ENCODE measurements around the gene ZNF397.
A peak's percentile ranks its signal among the peaks of the same experiment; 100 is the strongest.

Gene ZNF397

GRCh38 chr18:35252466-35252865 is 11.6 kb downstream of the ZNF397 start:
- H3K9me3 ChIP-seq = no peaks in the 10 kb centered on the region
- H3K27me3 ChIP-seq = no peaks in the 10 kb centered on the region
- H3K36me3 ChIP-seq = peaks cover 8% of the 10 kb centered on the region
- TF ChIP-seq CTCF (IDR thresholded peaks at IDR 0.05; ENCODE audit: low read depth, low read length) = no peak
- no peak for DNase-seq
- no peaks in the 10 kb centered on the region for H3K4me1 ChIP-seq
- no peak overlapping the region for H3K4me3 ChIP-seq (ENCODE audit: low read depth, low read length)

- no peak for TF ChIP-seq CTCF (IDR thresholded peaks at IDR 0.05; ENCODE audit: low read depth, low read length)
- Histone ChIP-seq H3K4me1 (no peaks in the 10 kb centered on the region), H3K4me3 (ENCODE audit: low read depth, low read length) (no peak overlapping the region), H3K36me3 (no peaks in the 10 kb centered on the region; the same call in 1 of the 2 replicates), H3K9me3 (no peaks in the 10 kb centered on the region), H3K27me3 (no peaks in the 10 kb centered on the region)
- no peak for DNase-seq
These were observed 12.9 kb downstream of the ZNF397 start for GRCh38 chr18:35253655-35254287.

DNA sequence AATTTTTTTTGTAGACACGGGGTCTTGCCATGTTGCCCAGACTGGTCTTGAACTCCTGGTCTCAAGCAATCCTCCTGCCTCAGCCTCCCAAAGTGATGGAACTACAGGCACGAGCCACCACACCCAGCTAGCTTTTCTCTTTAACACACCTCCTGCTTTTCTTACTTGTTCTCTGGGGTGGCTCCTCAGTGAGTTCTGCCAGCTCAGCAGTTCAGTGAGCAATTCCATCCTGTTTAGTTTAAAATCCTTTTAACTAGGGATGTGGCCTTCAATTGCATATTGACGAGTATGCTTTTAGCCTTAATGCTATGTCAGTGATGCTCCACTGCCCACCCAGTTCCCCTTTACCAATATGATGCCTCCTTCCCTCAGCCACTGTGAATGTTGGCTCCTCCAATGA is 16.1 kb downstream of the ZNF397 start:
- H3K4me1 ChIP-seq = no peaks in the 10 kb centered on the region
- H3K4me3 ChIP-seq (ENCODE audit: low read depth, low read length) = no peak overlapping the region
- H3K27me3 ChIP-seq = no peaks in the 10 kb centered on the region
- no peaks in the 10 kb centered on the region for H3K9me3 ChIP-seq
- TF ChIP-seq CTCF (IDR thresholded peaks at IDR 0.05; ENCODE audit: low read depth, low read length) = no peak
- DNase-seq = no peak
- H3K36me3 ChIP-seq = no peaks in the 10 kb centered on the region; the same call in 1 of the 2 replicates

DNA sequence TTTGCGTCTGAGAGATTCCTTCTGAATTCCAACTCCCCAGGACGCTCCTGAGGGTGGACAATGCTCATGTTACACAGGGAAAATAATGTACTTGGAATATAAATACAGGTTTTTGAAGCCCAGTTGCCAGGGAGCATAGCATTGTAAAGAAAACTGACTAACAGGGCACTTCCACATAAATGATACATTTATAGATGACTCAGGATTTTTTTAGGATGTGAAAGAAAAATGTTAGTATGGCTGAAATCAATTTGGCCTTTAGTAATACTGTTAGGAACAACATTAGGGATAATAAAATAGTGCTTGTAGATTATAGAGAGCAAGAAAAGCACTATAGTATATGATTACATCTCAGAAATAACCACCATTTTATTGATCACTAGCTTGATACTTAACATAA is 23.6 kb downstream of the ZNF397 start:
- no peak for DNase-seq
- no peaks in the 10 kb centered on the region for H3K9me3 ChIP-seq
- H3K27me3 ChIP-seq = no peaks in the 10 kb centered on the region
- no peak overlapping the region for H3K4me3 ChIP-seq (ENCODE audit: low read depth, low read length)
- no peaks in the 10 kb centered on the region for H3K4me1 ChIP-seq
- H3K36me3 ChIP-seq = no peaks in the 10 kb centered on the region
- no peak for TF ChIP-seq CTCF (IDR thresholded peaks at IDR 0.05; ENCODE audit: low read depth, low read length)

DNA sequence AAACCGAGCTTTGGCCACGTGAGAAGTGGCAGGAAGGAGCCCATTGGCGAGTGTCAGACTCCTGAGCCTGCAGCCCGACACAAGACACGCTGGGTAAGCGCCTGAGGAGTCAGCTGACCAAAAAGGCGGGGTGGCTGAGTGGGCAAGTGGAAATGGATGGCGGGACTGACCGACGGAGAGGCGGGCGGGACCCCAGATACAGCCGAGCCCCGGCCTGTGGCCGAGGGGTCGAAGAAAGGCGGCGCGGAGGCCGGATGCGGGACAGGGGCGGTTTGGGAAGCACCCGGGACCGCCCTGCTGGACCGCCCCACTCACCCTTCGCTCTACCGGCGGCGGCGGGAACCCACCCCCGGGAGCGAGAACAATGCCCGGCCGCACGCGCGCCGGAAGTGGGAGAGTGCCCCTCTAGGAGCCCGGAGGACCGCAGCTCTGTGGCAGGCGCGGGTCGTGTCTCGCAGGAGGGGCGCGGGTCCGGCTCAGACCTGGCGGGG is 26.4 kb downstream of the ZNF397 start:
- peak overlapping the region; percentile 51 for H3K4me3 ChIP-seq (ENCODE audit: low read depth, low read length)
- H3K4me1 ChIP-seq = no peaks in the 10 kb centered on the region
- H3K36me3 ChIP-seq = no peaks in the 10 kb centered on the region
- peak; percentile 80 for DNase-seq
- H3K27me3 ChIP-seq = no peaks in the 10 kb centered on the region
- no peaks in the 10 kb centered on the region for H3K9me3 ChIP-seq
- no peak for TF ChIP-seq CTCF (IDR thresholded peaks at IDR 0.05; ENCODE audit: low read depth, low read length)

DNA sequence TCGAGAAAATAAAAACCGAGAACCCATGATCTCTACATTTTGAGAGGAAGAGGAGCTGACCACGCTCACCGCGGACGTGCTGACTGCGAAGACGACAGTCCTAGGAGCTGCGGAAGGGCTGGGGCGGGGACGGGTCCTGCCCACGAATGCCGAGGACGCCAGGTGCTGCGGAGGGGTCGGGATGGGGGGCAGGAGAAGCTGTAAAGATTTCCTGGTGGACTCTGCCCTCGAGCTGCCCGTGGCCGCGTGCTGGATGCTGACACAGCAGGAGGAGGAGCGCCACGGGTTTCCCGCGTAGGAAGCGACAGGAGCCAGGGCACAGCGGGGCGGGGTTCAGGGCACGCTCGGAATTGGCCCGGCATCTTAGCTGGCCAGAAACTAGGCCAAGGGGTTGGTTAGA is 27.0 kb downstream of the ZNF397 start:
- peak; percentile 7 for DNase-seq
- H3K4me3 ChIP-seq (ENCODE audit: low read depth, low read length) = peak overlapping the region; percentile 51
- no peaks in the 10 kb centered on the region for H3K4me1 ChIP-seq
- no peaks in the 10 kb centered on the region for H3K27me3 ChIP-seq
- H3K36me3 ChIP-seq = no peaks in the 10 kb centered on the region
- no peak for TF ChIP-seq CTCF (IDR thresholded peaks at IDR 0.05; ENCODE audit: low read depth, low read length)
- H3K9me3 ChIP-seq = no peaks in the 10 kb centered on the region
